GM18519 (cell line): Measurements from ENCODE around the gene ANXA2R.
"Not testable (repeated sequence)": the region's sequence is repeated elsewhere in the genome, so short reads cannot be mapped to it uniquely, and the experiment has no call there.

Experiments used
- ATAC-seq: cut with Tn5 transposase; IDR thresholded peaks from one replicate; pipeline ENCODE4 v1.9.1; 2021; ENCODE audit warnings: mild to moderate bottlenecking, moderate library complexity; ENCODE audit not compliant: unreplicated experiment, low FRiP score

Gene ANXA2R

GRCh38 chr5:43036856-43037635 lies 3.1 kb downstream of the ANXA2R start:
- no peak for ATAC-seq

- ATAC-seq, result no peak
Observed at GRCh38 chr5:43036409-43036808, 3.7 kb downstream of the ANXA2R start.

GRCh38 chr5:43034591-43034968 lies 5.5 kb downstream of the ANXA2R start:
- no peak for ATAC-seq

GRCh38 chr5:43033841-43034590 lies 6.1 kb downstream of the ANXA2R start:
- ATAC-seq, result no peak

GRCh38 chr5:43027054-43027785 lies 12.9 kb downstream of the ANXA2R start:
- ATAC-seq, result no peak

GRCh38 chr5:43025184-43025950 lies 14.8 kb downstream of the ANXA2R start:
- ATAC-seq, result not testable (repeated sequence)

DNA sequence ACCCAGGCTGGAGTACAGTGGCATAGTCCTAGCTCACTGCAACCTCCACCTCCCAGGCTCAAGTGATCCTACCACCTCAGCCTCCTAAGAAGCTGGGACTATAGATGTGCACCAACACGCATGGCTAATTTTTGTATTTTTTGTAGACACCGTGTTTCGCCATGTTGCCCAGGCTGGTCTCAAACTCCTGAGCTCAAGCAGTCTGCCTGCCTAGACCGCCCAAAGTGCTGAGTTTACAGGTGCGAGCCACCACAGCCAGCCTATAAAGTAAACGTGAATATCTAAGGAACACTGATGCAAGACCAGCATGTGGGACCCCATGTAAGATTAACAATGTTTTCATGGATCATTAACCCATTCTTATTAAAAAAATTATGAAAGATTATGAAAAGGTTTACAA lies 15.9 kb downstream of the ANXA2R start:
- ATAC-seq, result no peak

GRCh38 chr5:43021151-43021550 lies 19.0 kb downstream of the ANXA2R start:
- no peak for ATAC-seq

DNA sequence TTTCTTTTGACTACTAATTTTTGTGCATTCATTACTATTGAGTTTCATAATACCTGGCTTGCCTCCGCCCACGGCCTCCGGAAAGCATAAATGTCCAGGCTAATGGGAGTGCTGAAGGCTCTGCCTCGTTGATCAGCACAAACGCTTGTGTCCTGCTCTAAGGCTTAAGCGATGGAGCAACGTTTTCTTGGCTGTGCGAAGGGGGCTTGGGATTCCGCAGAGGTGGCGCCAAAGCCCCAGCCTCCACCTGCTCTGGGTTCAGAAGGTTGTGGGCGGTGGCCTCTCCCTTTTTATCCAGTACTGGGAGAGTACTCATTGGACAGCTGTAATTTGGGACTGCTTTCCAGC lies 19.7 kb downstream of the ANXA2R start:
- no peak for ATAC-seq

GRCh38 chr5:43019614-43020398 lies 20.3 kb downstream of the ANXA2R start:
- peak; percentile 78 for ATAC-seq

DNA sequence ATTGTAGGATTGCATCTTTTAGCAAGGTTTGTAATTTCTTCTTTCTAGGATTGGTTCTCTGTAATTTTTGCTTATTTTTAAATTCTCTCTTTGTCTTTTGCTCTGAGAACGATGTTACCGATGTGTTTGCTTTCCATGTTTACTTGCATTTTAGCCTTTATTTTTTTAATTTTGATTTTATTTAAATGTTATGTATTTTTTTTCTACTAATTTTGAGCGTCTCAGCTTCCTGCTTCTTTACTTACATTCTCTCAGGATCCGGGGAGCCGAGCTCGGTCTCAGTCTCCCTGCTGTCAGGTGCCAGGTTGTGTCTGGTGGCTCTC lies 20.9 kb downstream of the ANXA2R start:
- no peak for ATAC-seq

GRCh38 chr5:43017428-43017815 lies 22.7 kb downstream of the ANXA2R start:
- no peak for ATAC-seq

DNA sequence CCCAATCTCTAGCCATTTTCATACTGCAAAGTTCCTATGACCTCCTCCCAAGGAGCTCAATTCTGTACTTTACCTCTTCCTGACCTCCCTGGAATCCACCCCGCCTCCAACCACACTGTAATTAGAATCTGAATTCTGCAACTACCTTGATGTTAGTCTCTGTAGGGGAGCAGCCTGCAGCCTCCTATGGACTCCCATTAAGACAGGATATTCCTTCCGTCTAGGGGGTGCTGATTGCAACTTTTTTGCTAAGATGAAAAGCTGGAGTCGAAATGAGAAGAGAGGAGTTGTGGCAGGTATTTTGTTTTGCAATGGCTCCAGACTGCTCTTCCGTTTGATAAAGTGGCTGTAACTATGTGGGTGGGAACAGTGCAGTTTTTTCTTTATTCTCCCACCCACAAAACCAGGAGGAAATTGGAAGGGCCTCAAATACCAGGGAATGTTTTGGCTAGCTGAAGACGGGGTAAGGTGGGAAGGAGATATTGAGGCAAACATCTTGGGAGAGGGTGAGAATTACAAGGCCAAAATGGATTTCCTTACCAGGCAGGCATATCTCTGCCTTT lies 23.8 kb downstream of the ANXA2R start:
- no peak for ATAC-seq

- no peak for ATAC-seq
Observed at GRCh38 chr5:43014522-43014921, 25.6 kb downstream of the ANXA2R start.

GRCh38 chr5:43010935-43011315 lies 29.2 kb downstream of the ANXA2R start:
- no peak for ATAC-seq

GRCh38 chr5:43008363-43009153 lies 31.6 kb downstream of the ANXA2R start:
- ATAC-seq, result peak; percentile 30

DNA sequence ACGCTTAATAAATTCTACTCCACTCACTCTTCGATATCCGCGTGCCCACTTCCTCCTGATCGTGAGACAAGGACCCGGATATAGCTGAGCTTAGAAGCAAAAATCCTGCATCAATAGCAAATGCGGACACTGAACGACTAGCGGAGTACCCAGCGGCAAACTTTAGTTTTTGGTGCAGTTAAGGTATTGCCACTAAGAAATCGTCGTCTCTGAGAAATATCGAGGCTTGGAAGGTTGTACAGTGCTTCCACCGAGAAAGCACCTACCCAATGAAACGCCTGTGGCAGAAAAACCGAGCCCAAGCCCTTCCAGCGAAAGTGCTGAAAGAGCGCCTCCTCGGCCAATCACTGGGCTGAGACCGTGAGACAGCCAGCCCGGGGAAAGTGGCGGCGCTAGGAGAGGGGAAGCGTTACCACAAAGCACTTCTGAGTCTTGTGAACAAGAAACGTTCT lies 32.2 kb downstream of the ANXA2R start:
- peak; percentile 27 for ATAC-seq

GRCh38 chr5:43007246-43007910 lies 32.7 kb downstream of the ANXA2R start:
- no peak for ATAC-seq
